ENCODE data around the gene BCR.

BCR gene

GRCh38 chr22:23274146-23274526, 93.8 kb downstream of the BCR start:
- no peak for DNase-seq (ENCODE audit: low read depth in 3 of 3)

GRCh38 chr22:23274891-23275694, 94.8 kb downstream of the BCR start:
- DNase-seq (ENCODE audit: low read depth in 3 of 3), result no peak

GRCh38 chr22:23275751-23276150, 95.4 kb downstream of the BCR start:
- no peak for DNase-seq (ENCODE audit: low read depth in 3 of 3)

GRCh38 chr22:23276656-23277582, 96.6 kb downstream of the BCR start:
- DNase-seq (ENCODE audit: low read depth in 3 of 3), result no peak

GRCh38 chr22:23277583-23278295, 97.4 kb downstream of the BCR start:
- DNase-seq (ENCODE audit: low read depth in 3 of 3), result no peak

- no peak for DNase-seq (ENCODE audit: low read depth in 3 of 3)
Measured at GRCh38 chr22:23278883-23279675, 98.8 kb downstream of the BCR start.

GRCh38 chr22:23279781-23280180, 99.5 kb downstream of the BCR start:
- DNase-seq (ENCODE audit: low read depth in 3 of 3), result no peak

GRCh38 chr22:23280356-23281052, 100.2 kb downstream of the BCR start:
- no peak for DNase-seq (ENCODE audit: low read depth in 3 of 3)

GRCh38 chr22:23281053-23281405, 100.7 kb downstream of the BCR start:
- DNase-seq (ENCODE audit: low read depth in 3 of 3), result no peak

GRCh38 chr22:23281406-23282088, 101.2 kb downstream of the BCR start:
- DNase-seq (ENCODE audit: low read depth in 3 of 3), result peak; percentile 67 to 69 (median 68)

GRCh38 chr22:23282089-23282501, 101.8 kb downstream of the BCR start:
- DNase-seq (ENCODE audit: low read depth in 3 of 3), result no peak

- DNase-seq (ENCODE audit: low read depth in 3 of 3), result no peak
Measured at GRCh38 chr22:23282516-23282915, 102.2 kb downstream of the BCR start.

GRCh38 chr22:23282986-23283385, 102.7 kb downstream of the BCR start:
- DNase-seq (ENCODE audit: low read depth in 3 of 3), result no peak

GRCh38 chr22:23283591-23284503, 103.5 kb downstream of the BCR start:
- DNase-seq (ENCODE audit: low read depth in 3 of 3), result no peak

GRCh38 chr22:23284504-23285033, 104.3 kb downstream of the BCR start:
- no peak for DNase-seq (ENCODE audit: low read depth in 3 of 3)

GRCh38 chr22:23285236-23285635, 104.9 kb downstream of the BCR start:
- no peak for DNase-seq (ENCODE audit: low read depth in 3 of 3)

- no peak for DNase-seq (ENCODE audit: low read depth in 3 of 3)
Measured at GRCh38 chr22:23285734-23286133, 105.4 kb downstream of the BCR start.

GRCh38 chr22:23286296-23286695, 106.0 kb downstream of the BCR start:
- DNase-seq (ENCODE audit: low read depth in 3 of 3), result no peak
